ENCODE measurements around the gene RAB11FIP4.

GRCh38 chr17:31461227-31461810 lies 69.8 kb downstream of the RAB11FIP4 start:
- TF ChIP-seq, protein P1, sequence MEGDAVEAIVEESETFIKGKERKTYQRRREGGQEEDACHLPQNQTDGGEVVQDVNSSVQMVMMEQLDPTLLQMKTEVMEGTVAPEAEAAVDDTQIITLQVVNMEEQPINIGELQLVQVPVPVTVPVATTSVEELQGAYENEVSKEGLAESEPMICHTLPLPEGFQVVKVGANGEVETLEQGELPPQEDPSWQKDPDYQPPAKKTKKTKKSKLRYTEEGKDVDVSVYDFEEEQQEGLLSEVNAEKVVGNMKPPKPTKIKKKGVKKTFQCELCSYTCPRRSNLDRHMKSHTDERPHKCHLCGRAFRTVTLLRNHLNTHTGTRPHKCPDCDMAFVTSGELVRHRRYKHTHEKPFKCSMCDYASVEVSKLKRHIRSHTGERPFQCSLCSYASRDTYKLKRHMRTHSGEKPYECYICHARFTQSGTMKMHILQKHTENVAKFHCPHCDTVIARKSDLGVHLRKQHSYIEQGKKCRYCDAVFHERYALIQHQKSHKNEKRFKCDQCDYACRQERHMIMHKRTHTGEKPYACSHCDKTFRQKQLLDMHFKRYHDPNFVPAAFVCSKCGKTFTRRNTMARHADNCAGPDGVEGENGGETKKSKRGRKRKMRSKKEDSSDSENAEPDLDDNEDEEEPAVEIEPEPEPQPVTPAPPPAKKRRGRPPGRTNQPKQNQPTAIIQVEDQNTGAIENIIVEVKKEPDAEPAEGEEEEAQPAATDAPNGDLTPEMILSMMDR (IDR thresholded peaks at IDR 0.05; ENCODE audit: extremely low read depth in 1 of 2, insufficient read depth in 1 of 2, low read depth in 1 of 2, low read length in 2 of 2), result no peak
- TF ChIP-seq EZH2 (IDR thresholded peaks at IDR 0.05; ENCODE audit: borderline replicate concordance, low read depth, low read length, severe bottlenecking) (no peak), POLR2A (IDR thresholded peaks at IDR 0.05; ENCODE audit: low read depth, low read length) (no peak), FOS (IDR thresholded peaks at IDR 0.05; ENCODE audit: borderline replicate concordance, insufficient read depth, low read length) (no peak)
